Chondrocyte (in vitro differentiated cells): ENCODE data around the gene MYO16. TPM values are rescaled to one million over a fixed set of nuclear protein-coding genes. Genes with fewer than 3 reads are reported as not detected.

Experiments used
- DNase-seq: peaks from one replicate; pipeline ENCODE4 v3.0.0; 2021; ENCODE audit warnings: mixed read lengths, low spot score
- H3K27ac Mint-ChIP-seq: one replicate; pipeline ENCODE4 v1.8.0; 2021; ENCODE audit warnings: mild to moderate bottlenecking, moderate library complexity, mixed read lengths; ENCODE audit not compliant: unreplicated experiment
- H3K27me3 Mint-ChIP-seq: 2 replicates; pipeline ENCODE4 v1.8.0; 2021; ENCODE audit warnings: low read depth, mixed read lengths
- H3K36me3 Mint-ChIP-seq: 2 replicates; pipeline ENCODE4 v1.8.0; 2021; ENCODE audit warnings: low read depth, mixed read lengths
- H3K4me1 Mint-ChIP-seq: 2 replicates; pipeline ENCODE4 v1.8.0; 2021; ENCODE audit warnings: low read depth, mild to moderate bottlenecking, mixed read lengths
- H3K4me3 Mint-ChIP-seq: one replicate; pipeline ENCODE4 v1.8.0; 2021; ENCODE audit warnings: mild to moderate bottlenecking, moderate library complexity, mixed read lengths; ENCODE audit not compliant: unreplicated experiment
- H3K9me3 Mint-ChIP-seq: 2 replicates; pipeline ENCODE4 v1.8.0; 2021; ENCODE audit warnings: low read depth, mixed read lengths
- total RNA-seq: library from RNA; stranded (reverse); gene quantifications from 3 replicates; pipeline ENCODE4 v1.2.1, GENCODE V29; 2021
- TF ChIP-seq, protein P1 (sequence below): fragments of 200-600 bp; sonication (generic); IDR thresholded peaks from 2 replicates; pipeline ENCODE4 v1.5.0; 2021; ENCODE audit warnings: antibody characterized with exemption, mild to moderate bottlenecking, moderate library complexity

MYO16 gene
- total RNA-seq, 1 donor from 2014 or later: 0.12 TPM

DNA sequence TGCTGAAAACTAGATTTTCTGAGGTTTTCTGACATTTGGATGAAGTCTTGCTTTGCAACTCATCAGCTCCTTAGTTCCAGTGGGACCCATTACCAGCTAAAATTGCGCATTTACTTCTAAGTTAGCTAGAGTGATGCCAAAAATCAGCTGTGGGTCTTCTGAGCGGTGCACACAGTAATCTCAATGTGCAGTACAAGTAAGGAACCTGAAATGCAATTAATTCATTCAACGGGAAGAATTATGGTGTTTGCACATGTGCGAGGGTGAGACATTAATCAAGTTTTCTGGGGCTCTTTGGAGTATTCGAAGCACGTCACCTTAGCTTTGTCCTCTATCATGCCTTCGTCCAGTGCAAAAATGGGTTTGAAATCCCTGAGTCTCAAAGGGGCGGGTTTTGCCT lies 146.2 kb downstream of the MYO16 start:
- H3K4me1 Mint-ChIP-seq: peaks cover 9% of the 10 kb centered on the region
- no peaks in the 10 kb centered on the region for H3K27me3 Mint-ChIP-seq
- no peak overlapping the region for H3K4me3 Mint-ChIP-seq

DNA sequence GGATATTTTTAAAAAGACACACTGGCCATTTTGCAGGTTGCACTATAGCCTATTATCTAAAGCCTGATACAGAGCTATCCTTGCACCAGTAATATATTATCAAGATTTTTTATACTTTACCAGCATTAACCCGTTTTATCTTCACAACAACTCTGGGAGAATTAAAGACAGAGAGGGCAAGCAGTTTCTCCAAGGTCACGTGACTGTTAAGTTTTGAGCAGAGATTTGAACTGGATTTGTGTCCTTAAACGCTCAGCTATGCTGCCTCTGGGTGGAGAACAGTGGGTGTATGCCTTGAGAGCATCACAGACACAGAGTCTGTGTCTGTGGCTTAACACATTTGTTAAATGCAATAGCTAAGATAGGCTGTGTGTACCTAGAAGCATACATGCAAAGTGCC lies 147.2 kb downstream of the MYO16 start:
- Mint-ChIP-seq H3K36me3 (no peaks in the 10 kb centered on the region), H3K4me1 (peaks cover 9% of the 10 kb centered on the region), H3K9me3 (no peaks in the 10 kb centered on the region), H3K4me3 (no peak overlapping the region), H3K27ac (no peak overlapping the region), H3K27me3 (no peaks in the 10 kb centered on the region)
- TF ChIP-seq, protein P1, sequence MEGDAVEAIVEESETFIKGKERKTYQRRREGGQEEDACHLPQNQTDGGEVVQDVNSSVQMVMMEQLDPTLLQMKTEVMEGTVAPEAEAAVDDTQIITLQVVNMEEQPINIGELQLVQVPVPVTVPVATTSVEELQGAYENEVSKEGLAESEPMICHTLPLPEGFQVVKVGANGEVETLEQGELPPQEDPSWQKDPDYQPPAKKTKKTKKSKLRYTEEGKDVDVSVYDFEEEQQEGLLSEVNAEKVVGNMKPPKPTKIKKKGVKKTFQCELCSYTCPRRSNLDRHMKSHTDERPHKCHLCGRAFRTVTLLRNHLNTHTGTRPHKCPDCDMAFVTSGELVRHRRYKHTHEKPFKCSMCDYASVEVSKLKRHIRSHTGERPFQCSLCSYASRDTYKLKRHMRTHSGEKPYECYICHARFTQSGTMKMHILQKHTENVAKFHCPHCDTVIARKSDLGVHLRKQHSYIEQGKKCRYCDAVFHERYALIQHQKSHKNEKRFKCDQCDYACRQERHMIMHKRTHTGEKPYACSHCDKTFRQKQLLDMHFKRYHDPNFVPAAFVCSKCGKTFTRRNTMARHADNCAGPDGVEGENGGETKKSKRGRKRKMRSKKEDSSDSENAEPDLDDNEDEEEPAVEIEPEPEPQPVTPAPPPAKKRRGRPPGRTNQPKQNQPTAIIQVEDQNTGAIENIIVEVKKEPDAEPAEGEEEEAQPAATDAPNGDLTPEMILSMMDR: no peak
- DNase-seq: no peak

More for the DNA sequence above, 146.2 kb downstream of the MYO16 start:
- Mint-ChIP-seq H3K27ac (no peak overlapping the region), H3K9me3 (no peaks in the 10 kb centered on the region), H3K36me3 (no peaks in the 10 kb centered on the region)
- TF ChIP-seq, protein P1: no peak
- no peak for DNase-seq

DNA sequence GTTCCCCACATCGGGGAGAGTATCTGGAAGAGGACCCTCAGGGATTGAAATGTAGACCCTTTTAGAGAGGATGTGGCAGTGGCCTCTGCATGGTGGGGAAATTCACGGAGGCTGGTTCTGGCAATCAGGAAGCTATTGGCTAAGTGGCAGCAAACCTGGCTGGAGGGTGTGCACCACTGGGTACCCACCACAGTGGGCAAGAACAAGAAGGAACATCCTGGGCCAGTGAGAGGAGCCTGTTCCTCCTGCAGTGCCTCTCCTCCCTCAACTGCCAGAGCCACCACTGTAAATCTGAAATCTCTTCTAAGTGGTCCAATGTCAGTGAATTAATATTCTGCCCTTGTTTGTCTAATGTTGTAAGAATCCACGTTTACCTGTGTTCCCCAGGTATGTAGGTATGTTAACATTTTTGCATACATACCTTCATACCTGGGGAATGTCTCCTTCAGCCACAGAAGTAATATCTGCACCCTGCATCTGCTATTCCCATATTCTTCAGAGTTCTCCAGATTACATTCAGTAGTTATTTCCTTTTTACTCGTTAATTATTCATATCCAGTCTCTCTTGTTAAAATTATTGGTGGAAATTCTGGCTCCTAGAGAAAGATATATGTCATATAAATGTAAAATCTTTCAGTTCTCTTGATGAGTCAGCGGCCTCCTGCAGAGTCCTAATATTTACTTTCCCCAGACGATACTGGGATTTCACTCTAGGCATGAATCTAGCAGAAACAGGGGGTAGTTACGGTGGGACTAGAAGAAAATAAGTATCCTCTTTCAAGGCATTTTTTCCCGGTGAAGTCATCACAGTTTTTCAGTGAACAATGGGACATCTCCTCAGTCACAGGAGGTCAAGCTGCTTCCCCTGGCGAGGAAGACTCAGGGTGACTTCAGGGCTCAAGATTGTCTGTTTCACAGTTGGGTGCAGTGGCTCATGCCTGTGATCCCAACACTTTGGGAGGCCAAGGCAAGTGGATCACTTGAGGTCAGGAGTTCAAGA lies 148.3 kb downstream of the MYO16 start:
- DNase-seq: no peak
- Mint-ChIP-seq H3K4me1 (peaks cover 9% of the 10 kb centered on the region), H3K27me3 (no peaks in the 10 kb centered on the region), H3K4me3 (no peak overlapping the region), H3K9me3 (no peaks in the 10 kb centered on the region), H3K27ac (peak overlapping the region; percentile 32), H3K36me3 (no peaks in the 10 kb centered on the region)
- TF ChIP-seq, protein P1: no peak

DNA sequence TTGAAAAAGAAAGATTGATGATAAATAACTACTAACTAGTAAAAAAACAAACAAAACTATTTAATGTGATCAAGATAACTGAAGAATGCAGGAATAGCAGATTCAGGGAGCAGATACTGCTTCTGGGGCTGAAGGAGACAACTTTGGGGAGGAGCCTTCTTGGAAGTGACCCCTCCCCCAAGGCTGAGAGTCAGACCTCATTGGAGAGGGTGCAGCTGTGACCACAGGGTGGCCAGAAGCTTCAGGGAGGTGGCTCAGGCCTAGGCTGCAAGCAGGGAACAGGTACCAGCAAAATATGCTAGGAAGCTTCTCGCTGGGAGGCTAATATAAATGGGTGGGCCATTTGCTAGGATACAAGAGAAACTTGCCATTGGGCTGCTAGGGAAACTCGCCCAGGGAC lies 149.9 kb downstream of the MYO16 start:
- Mint-ChIP-seq H3K4me1 (peaks cover 9% of the 10 kb centered on the region), H3K9me3 (no peaks in the 10 kb centered on the region), H3K27me3 (no peaks in the 10 kb centered on the region), H3K4me3 (no peak overlapping the region), H3K36me3 (no peaks in the 10 kb centered on the region), H3K27ac (no peak overlapping the region)
- DNase-seq: no peak
- TF ChIP-seq, protein P1: no peak

DNA sequence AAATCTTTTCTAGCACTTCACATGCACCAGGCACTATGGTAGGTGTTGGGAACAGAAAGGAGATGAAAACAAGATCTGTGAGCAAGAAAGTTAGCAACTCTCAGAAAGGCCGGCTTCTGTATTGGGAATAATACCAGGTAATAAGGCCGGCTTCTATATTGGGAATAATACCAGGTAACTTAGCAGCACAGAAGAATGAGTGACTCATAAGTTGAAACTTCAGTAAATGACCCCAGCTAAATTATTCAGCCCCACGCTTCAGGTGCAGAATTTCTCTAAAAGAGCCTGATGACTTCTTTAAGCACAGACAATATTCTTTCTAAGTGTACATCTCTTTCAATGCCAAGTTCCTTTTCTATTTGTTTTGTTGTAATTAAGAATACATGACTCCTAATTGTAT lies 151.3 kb downstream of the MYO16 start:
- H3K27me3 Mint-ChIP-seq: no peaks in the 10 kb centered on the region

More for the DNA sequence above, 151.3 kb downstream of the MYO16 start:
- no peak overlapping the region for H3K4me3 Mint-ChIP-seq
- peaks cover 9% of the 10 kb centered on the region for H3K4me1 Mint-ChIP-seq
- H3K36me3 Mint-ChIP-seq: no peaks in the 10 kb centered on the region
- no peak overlapping the region for H3K27ac Mint-ChIP-seq
- no peak for DNase-seq
- TF ChIP-seq, protein P1: no peak
- no peaks in the 10 kb centered on the region for H3K9me3 Mint-ChIP-seq
